Fibroblast of mammary gland (primary cell): ENCODE measurements around the gene DYRK1A.

ENCODE experiments used
- DNase-seq: peaks from one replicate; pipeline ENCODE4 v3.0.0-alpha.2; 2010; ENCODE audit warnings: low read depth
- H3K4me3 ChIP-seq: 2 replicates; pipeline ENCODE4 v1.5.1; 2011; ENCODE audit warnings: low read depth, mild to moderate bottlenecking, low read length, moderate library complexity; ENCODE audit not compliant: control insufficient read depth
- TF ChIP-seq, protein P1 (sequence below): conservative IDR thresholded peaks from 2 replicates; pipeline ENCODE4 v1.5.1; 2011; ENCODE audit warnings: low read depth, low read length, inconsistent platforms; ENCODE audit not compliant: control insufficient read depth, insufficient read depth

The DYRK1A gene

DNA sequence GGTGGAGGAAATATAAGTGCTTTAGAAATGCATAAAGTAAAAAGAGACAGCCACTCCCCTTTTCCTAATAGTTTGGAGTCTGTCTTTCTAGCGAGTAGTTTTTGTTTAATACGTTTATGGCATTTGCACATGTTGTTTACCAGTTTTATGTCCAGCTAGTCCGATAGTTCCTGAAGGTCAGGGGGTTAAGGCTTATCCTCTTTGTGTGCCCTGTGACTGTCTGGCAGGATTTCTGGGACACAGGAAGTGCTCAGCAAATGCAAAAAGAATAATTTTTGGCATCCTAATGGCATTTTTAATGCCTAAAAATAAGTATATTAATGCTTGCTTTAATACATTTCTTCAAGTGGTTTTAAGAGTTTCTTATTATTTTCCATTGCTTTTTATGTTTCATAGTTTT, 58.4 kb downstream of the DYRK1A start:
- no peak overlapping the region for H3K4me3 ChIP-seq
- TF ChIP-seq, protein P1, sequence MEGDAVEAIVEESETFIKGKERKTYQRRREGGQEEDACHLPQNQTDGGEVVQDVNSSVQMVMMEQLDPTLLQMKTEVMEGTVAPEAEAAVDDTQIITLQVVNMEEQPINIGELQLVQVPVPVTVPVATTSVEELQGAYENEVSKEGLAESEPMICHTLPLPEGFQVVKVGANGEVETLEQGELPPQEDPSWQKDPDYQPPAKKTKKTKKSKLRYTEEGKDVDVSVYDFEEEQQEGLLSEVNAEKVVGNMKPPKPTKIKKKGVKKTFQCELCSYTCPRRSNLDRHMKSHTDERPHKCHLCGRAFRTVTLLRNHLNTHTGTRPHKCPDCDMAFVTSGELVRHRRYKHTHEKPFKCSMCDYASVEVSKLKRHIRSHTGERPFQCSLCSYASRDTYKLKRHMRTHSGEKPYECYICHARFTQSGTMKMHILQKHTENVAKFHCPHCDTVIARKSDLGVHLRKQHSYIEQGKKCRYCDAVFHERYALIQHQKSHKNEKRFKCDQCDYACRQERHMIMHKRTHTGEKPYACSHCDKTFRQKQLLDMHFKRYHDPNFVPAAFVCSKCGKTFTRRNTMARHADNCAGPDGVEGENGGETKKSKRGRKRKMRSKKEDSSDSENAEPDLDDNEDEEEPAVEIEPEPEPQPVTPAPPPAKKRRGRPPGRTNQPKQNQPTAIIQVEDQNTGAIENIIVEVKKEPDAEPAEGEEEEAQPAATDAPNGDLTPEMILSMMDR: no peak
- no peak for DNase-seq

DNA sequence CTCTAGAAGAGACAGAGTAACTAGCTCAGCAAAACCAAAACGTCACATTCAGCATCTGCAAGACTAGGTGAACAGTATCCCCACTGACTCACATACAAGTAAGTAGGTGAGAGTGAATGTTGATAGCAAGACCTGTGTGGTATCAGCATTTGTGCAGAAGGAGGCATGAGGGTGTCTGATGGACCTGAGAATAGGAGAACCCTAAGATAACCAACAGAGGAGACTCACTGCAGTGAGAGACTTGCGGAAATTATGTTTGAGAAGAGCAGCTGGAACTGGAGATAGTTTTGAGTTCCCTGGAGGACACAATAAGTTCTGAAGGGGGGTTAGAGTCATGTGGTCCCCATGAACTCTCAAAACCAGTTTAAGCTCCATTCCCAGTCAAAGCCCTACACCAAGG, 59.1 kb downstream of the DYRK1A start:
- no peak for DNase-seq

DNA sequence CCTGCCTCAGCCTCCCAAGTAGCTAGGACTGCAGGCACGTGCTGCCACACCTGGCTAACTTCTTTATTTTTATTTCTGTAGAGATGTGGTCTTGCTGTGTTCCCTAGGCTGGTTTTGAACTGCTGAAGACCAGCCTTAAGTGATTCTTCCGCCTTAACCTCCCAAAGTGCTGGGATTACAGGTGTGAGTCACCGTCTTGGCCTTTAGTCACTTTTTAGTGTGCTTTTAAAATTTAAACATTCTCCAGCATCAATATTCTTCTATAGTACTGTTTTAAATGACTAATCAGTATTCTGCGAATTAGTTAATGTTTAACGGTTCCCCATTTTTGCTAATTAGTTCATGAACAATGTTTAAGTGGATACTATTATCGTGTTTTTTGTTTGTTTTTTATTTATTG, 60.6 kb downstream of the DYRK1A start:
- TF ChIP-seq, protein P1: no peak
- no peak overlapping the region for H3K4me3 ChIP-seq
- no peak for DNase-seq

More for the DNA sequence above, 59.1 kb downstream of the DYRK1A start:
- TF ChIP-seq, protein P1: no peak
- no peak overlapping the region for H3K4me3 ChIP-seq

DNA sequence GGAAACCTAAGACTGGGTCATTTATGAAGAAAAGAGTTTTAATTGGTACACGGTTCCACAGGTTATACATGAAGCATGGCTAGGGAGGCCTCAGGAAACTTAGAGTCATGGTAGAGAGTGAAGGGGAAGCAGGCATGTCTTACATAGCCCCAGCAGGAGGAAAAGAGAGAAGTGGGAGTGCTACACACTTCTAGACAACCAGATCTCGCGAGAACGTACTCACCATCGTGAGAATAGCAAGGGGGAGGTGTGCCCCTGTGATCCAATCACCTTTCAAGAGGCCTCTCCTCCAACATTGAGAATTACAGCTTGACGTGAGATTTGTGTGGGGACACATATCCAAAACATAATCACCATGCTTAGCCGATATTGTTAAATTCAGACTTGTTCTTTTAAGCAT, 62.8 kb downstream of the DYRK1A start:
- TF ChIP-seq, protein P1: no peak
- DNase-seq: no peak
- no peak overlapping the region for H3K4me3 ChIP-seq

DNA sequence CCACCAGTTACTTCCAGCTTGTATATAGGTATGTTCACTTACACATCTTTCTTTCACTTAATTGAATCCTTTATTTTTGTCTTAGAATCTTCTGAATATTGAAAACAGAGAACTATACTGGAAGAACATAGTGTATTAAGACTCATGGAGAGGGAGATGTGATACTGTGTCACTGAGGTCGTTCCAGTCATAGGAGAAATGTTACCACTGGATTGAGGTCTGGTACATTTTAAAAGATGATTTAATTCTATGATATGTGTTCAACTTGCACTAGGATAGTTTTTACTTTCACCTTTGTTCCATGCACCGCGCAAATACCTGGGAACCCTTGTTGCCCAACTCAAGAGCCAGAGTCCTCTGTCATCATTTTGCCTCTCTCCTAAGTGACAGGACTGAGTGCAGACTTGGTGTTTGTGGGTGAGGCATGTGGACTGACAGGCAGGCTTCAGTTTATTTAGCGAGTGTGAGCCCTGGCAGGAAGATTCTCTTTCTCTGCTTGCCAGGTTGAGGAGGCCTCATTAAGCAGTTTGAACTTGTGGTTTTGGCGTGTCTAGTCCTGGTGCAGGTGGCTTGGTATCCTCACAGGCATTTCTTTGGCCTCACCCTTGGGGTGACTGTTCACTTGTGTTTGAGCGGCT, 63.7 kb downstream of the DYRK1A start:
- no peak overlapping the region for H3K4me3 ChIP-seq
- DNase-seq: no peak
- TF ChIP-seq, protein P1: no peak

DNA sequence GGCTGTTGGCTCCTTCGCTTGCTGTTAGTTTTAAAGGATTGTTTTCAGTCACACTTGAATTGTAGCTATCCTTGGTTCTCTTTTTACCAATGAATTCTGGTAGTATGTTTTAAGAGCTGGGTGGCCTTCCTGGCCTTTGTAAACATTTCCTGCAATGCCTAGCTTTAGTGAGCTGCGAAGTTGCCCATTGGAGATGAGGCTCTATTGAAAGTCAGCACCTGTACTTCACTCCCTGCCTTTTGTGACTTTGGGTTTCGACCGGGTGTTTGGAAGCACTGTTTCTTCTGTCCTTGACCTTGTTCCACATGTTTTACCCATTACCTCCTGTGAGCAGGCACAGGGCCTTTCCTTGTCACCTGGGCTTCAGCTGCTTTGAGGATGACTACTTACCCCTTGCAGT, 64.7 kb downstream of the DYRK1A start:
- TF ChIP-seq, protein P1: no peak
- no peak for DNase-seq
- H3K4me3 ChIP-seq: no peak overlapping the region
